HEK293 (cell line): ENCODE measurements around the gene KRABD2.

Experiments
- CTCF ChIA-PET: fragments of 350-600 bp; formaldehyde crosslinking; extraction: SDS; loops from one replicate; lab custom pipeline; 2021; ENCODE audit warnings: antibody characterized with exemption; lab: Yijun Ruan, JAX
- POLR2A ChIA-PET: fragments of 300-600 bp; formaldehyde crosslinking; extraction: SDS; loops from one replicate; lab custom pipeline; 2020; ENCODE audit warnings: antibody characterized with exemption, inconsistent platforms; lab: Yijun Ruan, JAX
- H3K27ac ChIP-seq: fragments of 200-500 bp; sonication (Bioruptor generic); 2 replicates; pipeline ENCODE4 v1.5.1; 2014; ENCODE audit warnings: low read depth, low read length, control low read depth, inconsistent platforms; ENCODE audit errors: extremely low read depth
- H3K36me3 ChIP-seq, 2 experiments: fragments of 200-500 bp in 1 of 2; sonication (Bioruptor generic) in 1 of 2; 1 replicate in 1 of 2; 2 replicates in 1 of 2; pipeline ENCODE4 v1.5.1; 2014 to 2017; ENCODE audit warnings: inconsistent platforms in 2 of 2, low read length in 2 of 2; ENCODE audit not compliant: control insufficient read depth in 2 of 2, insufficient read depth in 1 of 2
- H3K4me1 ChIP-seq: fragments of 200-500 bp; sonication (Bioruptor generic); 2 replicates; pipeline ENCODE4 v1.5.1; 2014; ENCODE audit warnings: mild to moderate bottlenecking, low read length, inconsistent platforms; ENCODE audit not compliant: control insufficient read depth, insufficient read depth
- H3K4me3 ChIP-seq: 2 replicates; pipeline ENCODE4 v1.5.1; 2011; ENCODE audit warnings: low read depth, mild to moderate bottlenecking, control low read depth, low read length, moderate library complexity
- H3K9me3 ChIP-seq: fragments of 200-500 bp; sonication (Bioruptor generic); 2 replicates; pipeline ENCODE4 v1.5.1; 2014; ENCODE audit warnings: low read depth, low read length, inconsistent platforms; ENCODE audit not compliant: control insufficient read depth, insufficient read depth
- GLI2 ChIP-seq: fragments of 450-650 bp; formaldehyde crosslinking; IDR thresholded peaks from 2 replicates; pipeline ENCODE4; 2017; ENCODE audit warnings: missing biosample characterization, missing genetic modification characterization, low read depth, borderline replicate concordance
- OSR2 ChIP-seq: fragments of 450-650 bp; formaldehyde crosslinking; IDR thresholded peaks from 2 replicates; pipeline ENCODE4 v1.5.1; 2016; ENCODE audit warnings: missing biosample characterization, missing genetic modification characterization
- PRDM1 ChIP-seq: fragments of 450-650 bp; formaldehyde crosslinking; IDR thresholded peaks from 2 replicates; pipeline ENCODE4; 2016; ENCODE audit warnings: missing biosample characterization, missing genetic modification characterization
- REPIN1 ChIP-seq: fragments of 450-650 bp; formaldehyde crosslinking; IDR thresholded peaks from 2 replicates; pipeline ENCODE4 v1.5.1; 2017; ENCODE audit warnings: missing biosample characterization, missing genetic modification characterization, low read depth
- ZNF184 ChIP-seq: fragments of 450-650 bp; IDR thresholded peaks from 2 replicates; pipeline ENCODE4 v1.5.1; 2018; ENCODE audit warnings: missing biosample characterization, mild to moderate bottlenecking, missing genetic modification characterization
- ZNF202 ChIP-seq: fragments of 450-650 bp; formaldehyde crosslinking; IDR thresholded peaks from 2 replicates; pipeline ENCODE4 v1.5.1; 2016; ENCODE audit warnings: missing biosample characterization, missing genetic modification characterization, borderline replicate concordance
- ZNF24 ChIP-seq: fragments of 450-650 bp; formaldehyde crosslinking; IDR thresholded peaks from 2 replicates; pipeline ENCODE4 v1.5.1; 2016; ENCODE audit warnings: missing biosample characterization, missing genetic modification characterization
- ZNF510 ChIP-seq: fragments of 450-650 bp; formaldehyde crosslinking; IDR thresholded peaks from 2 replicates; pipeline ENCODE4 v1.5.1; 2018; ENCODE audit warnings: mild to moderate bottlenecking, missing genetic modification characterization, missing biosample characterization; ENCODE audit not compliant: insufficient replicate concordance
- ZNF518A ChIP-seq: fragments of 450-650 bp; formaldehyde crosslinking; conservative IDR thresholded peaks from 2 replicates; pipeline ENCODE4 v1.5.1; 2016; ENCODE audit warnings: low read depth, missing biosample characterization, missing genetic modification characterization
- ZNF555 ChIP-seq: fragments of 450-650 bp; formaldehyde crosslinking; conservative IDR thresholded peaks from 2 replicates; pipeline ENCODE4 v1.5.1; 2017; ENCODE audit warnings: missing biosample characterization, mild to moderate bottlenecking, missing genetic modification characterization, inconsistent platforms
- ZNF560 ChIP-seq: fragments of 450-650 bp; formaldehyde crosslinking; IDR thresholded peaks from 2 replicates; pipeline ENCODE4 v1.5.1; 2017; ENCODE audit warnings: missing biosample characterization, missing genetic modification characterization, borderline replicate concordance
- ZNF664 ChIP-seq: fragments of 450-650 bp; formaldehyde crosslinking; IDR thresholded peaks from 2 replicates; pipeline ENCODE4 v1.5.1; 2016; ENCODE audit warnings: missing biosample characterization, missing genetic modification characterization
- ZNF777 ChIP-seq: fragments of 450-650 bp; formaldehyde crosslinking; IDR thresholded peaks from 2 replicates; pipeline ENCODE4 v1.5.1; 2017; ENCODE audit warnings: missing biosample characterization, missing genetic modification characterization, borderline replicate concordance
- TF ChIP-seq, protein P1 (sequence below): fragments of 450-650 bp; formaldehyde crosslinking; IDR thresholded peaks from 2 replicates; pipeline ENCODE4 v1.5.1; 2016; ENCODE audit warnings: missing biosample characterization, missing genetic modification characterization
- TF ChIP-seq, protein P2 (sequence below): fragments of 450-650 bp; formaldehyde crosslinking; IDR thresholded peaks from 2 replicates; pipeline ENCODE4 v1.5.1; 2016; ENCODE audit warnings: missing biosample characterization, missing genetic modification characterization
- TF ChIP-seq, protein P3 (sequence below): fragments of 450-650 bp; formaldehyde crosslinking; IDR thresholded peaks from 2 replicates; pipeline ENCODE4 v1.5.1; 2016; ENCODE audit warnings: missing biosample characterization, missing genetic modification characterization
- TF ChIP-seq, protein P4 (sequence below): fragments of 450-650 bp; formaldehyde crosslinking; conservative IDR thresholded peaks from 2 replicates; pipeline ENCODE4 v1.5.1; 2016; ENCODE audit warnings: low read depth, missing biosample characterization, missing genetic modification characterization

Gene KRABD2

GRCh38 chr17:8384801-8385378 is 8.4 kb upstream of the KRABD2 start:
- H3K4me1 ChIP-seq = peaks cover 13% of the 10 kb centered on the region
- no peak overlapping the region for H3K4me3 ChIP-seq
- H3K36me3 ChIP-seq = peaks cover 19 to 25% of the 10 kb centered on the region in 2 experiments
- no peak overlapping the region for H3K27ac ChIP-seq
- no peaks in the 10 kb centered on the region for H3K9me3 ChIP-seq
- POLR2A ChIA-PET = interaction anchor here (1.0 to 2.6 kb wide), 4 partner anchors 22 to 246 kb away, joined by 3 to 24 read pairs (median 6); partner anchors contain the start of genes CTC1, MYH10 and NDEL1
- TF ChIP-seq, protein P1, sequence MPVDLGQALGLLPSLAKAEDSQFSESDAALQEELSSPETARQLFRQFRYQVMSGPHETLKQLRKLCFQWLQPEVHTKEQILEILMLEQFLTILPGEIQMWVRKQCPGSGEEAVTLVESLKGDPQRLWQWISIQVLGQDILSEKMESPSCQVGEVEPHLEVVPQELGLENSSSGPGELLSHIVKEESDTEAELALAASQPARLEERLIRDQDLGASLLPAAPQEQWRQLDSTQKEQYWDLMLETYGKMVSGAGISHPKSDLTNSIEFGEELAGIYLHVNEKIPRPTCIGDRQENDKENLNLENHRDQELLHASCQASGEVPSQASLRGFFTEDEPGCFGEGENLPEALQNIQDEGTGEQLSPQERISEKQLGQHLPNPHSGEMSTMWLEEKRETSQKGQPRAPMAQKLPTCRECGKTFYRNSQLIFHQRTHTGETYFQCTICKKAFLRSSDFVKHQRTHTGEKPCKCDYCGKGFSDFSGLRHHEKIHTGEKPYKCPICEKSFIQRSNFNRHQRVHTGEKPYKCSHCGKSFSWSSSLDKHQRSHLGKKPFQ (tag by site-specific recombination) = 0 out of 2 replicates have a peak, but pooled peaks have one; percentile 19
- TF ChIP-seq ZNF202 (tag by site-specific recombination) (no peak), ZNF777 (tag by site-specific recombination) (no peak)
- CTCF ChIA-PET = interaction anchor here (1.0 to 2.6 kb wide), 4 partner anchors 9 to 402 kb away, joined by 3 to 20 read pairs (median 5); partner anchors contain the start of gene KRABD2

GRCh38 chr17:8383143-8383822 is 6.8 kb upstream of the KRABD2 start, which contains the start of gene RPL26:
RPL26 (minus strand) TSS chr17:8383193; CDS start chr17:8382310, 883 bp downstream.
- ChIA-PET CTCF (interaction anchor here (0.6 to 2.6 kb wide), 29 partner anchors 8 to 593 kb away, joined by 3 to 20 read pairs (median 4); partner anchors contain the start of genes CTC1, HES7 and PFAS), POLR2A (interaction anchor here (0.5 to 2.6 kb wide), 15 partner anchors 10 to 764 kb away, joined by 3 to 24 read pairs (median 4); partner anchors contain the start of genes MYH10, NDEL1 and SLC25A35)
- Histone ChIP-seq H3K9me3 (no peaks in the 10 kb centered on the region), H3K4me3 (peak within 1 kb of the TSS; percentile 90), H3K4me1 (peaks cover 13% of the 10 kb centered on the region), H3K27ac (peak within 1 kb of the TSS; percentile 97), H3K36me3 (peaks cover 36 to 42% of the 10 kb centered on the region in 2 experiments)
- TF ChIP-seq OSR2 (tag by site-specific recombination) = no peak
- no peak for TF ChIP-seq ZNF664
- TF ChIP-seq, protein P2, sequence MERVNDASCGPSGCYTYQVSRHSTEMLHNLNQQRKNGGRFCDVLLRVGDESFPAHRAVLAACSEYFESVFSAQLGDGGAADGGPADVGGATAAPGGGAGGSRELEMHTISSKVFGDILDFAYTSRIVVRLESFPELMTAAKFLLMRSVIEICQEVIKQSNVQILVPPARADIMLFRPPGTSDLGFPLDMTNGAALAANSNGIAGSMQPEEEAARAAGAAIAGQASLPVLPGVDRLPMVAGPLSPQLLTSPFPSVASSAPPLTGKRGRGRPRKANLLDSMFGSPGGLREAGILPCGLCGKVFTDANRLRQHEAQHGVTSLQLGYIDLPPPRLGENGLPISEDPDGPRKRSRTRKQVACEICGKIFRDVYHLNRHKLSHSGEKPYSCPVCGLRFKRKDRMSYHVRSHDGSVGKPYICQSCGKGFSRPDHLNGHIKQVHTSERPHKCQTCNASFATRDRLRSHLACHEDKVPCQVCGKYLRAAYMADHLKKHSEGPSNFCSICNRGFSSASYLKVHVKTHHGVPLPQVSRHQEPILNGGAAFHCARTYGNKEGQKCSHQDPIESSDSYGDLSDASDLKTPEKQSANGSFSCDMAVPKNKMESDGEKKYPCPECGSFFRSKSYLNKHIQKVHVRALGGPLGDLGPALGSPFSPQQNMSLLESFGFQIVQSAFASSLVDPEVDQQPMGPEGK (tag by site-specific recombination) = peak; percentile 96
- no peak for TF ChIP-seq ZNF560 (tag by site-specific recombination)
- TF ChIP-seq ZNF184 (tag by site-specific recombination) = peak; percentile 67; the same call in 1 of the 2 replicates
- TF ChIP-seq, protein P3, sequence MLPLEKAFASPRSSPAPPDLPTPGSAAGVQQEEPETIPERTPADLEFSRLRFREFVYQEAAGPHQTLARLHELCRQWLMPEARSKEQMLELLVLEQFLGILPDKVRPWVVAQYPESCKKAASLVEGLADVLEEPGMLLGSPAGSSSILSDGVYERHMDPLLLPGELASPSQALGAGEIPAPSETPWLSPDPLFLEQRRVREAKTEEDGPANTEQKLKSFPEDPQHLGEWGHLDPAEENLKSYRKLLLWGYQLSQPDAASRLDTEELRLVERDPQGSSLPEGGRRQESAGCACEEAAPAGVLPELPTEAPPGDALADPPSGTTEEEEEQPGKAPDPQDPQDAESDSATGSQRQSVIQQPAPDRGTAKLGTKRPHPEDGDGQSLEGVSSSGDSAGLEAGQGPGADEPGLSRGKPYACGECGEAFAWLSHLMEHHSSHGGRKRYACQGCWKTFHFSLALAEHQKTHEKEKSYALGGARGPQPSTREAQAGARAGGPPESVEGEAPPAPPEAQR (tag by site-specific recombination) = no peak; the same call in 1 of the 2 replicates
- no peak for TF ChIP-seq PRDM1 (tag by site-specific recombination)
- TF ChIP-seq REPIN1 = no peak; the same call in 1 of the 2 replicates
- peak; percentile 91 for TF ChIP-seq ZNF24 (tag by site-specific recombination)
- TF ChIP-seq, protein P4, sequence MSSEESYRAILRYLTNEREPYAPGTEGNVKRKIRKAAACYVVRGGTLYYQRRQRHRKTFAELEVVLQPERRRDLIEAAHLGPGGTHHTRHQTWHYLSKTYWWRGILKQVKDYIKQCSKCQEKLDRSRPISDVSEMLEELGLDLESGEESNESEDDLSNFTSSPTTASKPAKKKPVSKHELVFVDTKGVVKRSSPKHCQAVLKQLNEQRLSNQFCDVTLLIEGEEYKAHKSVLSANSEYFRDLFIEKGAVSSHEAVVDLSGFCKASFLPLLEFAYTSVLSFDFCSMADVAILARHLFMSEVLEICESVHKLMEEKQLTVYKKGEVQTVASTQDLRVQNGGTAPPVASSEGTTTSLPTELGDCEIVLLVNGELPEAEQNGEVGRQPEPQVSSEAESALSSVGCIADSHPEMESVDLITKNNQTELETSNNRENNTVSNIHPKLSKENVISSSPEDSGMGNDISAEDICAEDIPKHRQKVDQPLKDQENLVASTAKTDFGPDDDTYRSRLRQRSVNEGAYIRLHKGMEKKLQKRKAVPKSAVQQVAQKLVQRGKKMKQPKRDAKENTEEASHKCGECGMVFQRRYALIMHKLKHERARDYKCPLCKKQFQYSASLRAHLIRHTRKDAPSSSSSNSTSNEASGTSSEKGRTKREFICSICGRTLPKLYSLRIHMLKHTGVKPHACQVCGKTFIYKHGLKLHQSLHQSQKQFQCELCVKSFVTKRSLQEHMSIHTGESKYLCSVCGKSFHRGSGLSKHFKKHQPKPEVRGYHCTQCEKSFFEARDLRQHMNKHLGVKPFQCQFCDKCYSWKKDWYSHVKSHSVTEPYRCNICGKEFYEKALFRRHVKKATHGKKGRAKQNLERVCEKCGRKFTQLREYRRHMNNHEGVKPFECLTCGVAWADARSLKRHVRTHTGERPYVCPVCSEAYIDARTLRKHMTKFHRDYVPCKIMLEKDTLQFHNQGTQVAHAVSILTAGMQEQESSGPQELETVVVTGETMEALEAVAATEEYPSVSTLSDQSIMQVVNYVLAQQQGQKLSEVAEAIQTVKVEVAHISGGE (tag by site-specific recombination) = peak; percentile 79
- no peak for TF ChIP-seq ZNF555 (tag by site-specific recombination)
- no peak for TF ChIP-seq ZNF510 (tag by site-specific recombination)
- TF ChIP-seq GLI2 (tag by site-specific recombination) = no peak
- peak; percentile 84 for TF ChIP-seq ZNF518A
